GM19328 (cell line): Measurements from ENCODE around the gene EPB41L4B.
"Not testable (repeated sequence)": the region's sequence is repeated elsewhere in the genome, so short reads cannot be mapped to it uniquely, and the experiment has no call there.

ENCODE experiments used
- ATAC-seq: cut with Tn5 transposase; IDR thresholded peaks from one replicate; pipeline ENCODE4 v1.9.1; 2021; ENCODE audit warnings: mild to moderate bottlenecking, moderate library complexity; ENCODE audit not compliant: unreplicated experiment

The EPB41L4B gene

GRCh38 chr9:109126671-109127070, 194.2 kb downstream of the EPB41L4B start:
- ATAC-seq = not testable (repeated sequence)

- no peak for ATAC-seq
Observed at GRCh38 chr9:109124121-109124520, 196.7 kb downstream of the EPB41L4B start.

GRCh38 chr9:109122726-109123621, 197.9 kb downstream of the EPB41L4B start:
- ATAC-seq = peak; percentile 27
